Osteoblast (primary cell): Measurements from ENCODE around the gene PNKD. TPM values are rescaled to one million over a fixed set of nuclear protein-coding genes. Genes with fewer than 3 reads are reported as not detected.
"Not testable (repeated sequence)": the region's sequence is repeated elsewhere in the genome, so short reads cannot be mapped to it uniquely, and the experiment has no call there.

Experiments used
- DNase-seq: peaks from one replicate; pipeline ENCODE4 v3.0.0; 2011; ENCODE audit warnings: low spot score, mixed read lengths; ENCODE audit not compliant: insufficient read length; ENCODE audit errors: missing footprints
- H2AFZ ChIP-seq: 2 replicates; pipeline ENCODE4 v1.6.0; 2011; ENCODE audit warnings: mild to moderate bottlenecking, low read length
- H3K27ac ChIP-seq: 2 replicates; pipeline ENCODE4 v1.5.1; 2011; ENCODE audit warnings: mild to moderate bottlenecking, low read depth, low read length, moderate library complexity
- H3K27me3 ChIP-seq: 2 replicates; pipeline ENCODE4 v1.6.0; 2012; ENCODE audit warnings: mild to moderate bottlenecking, control low read depth, inconsistent platforms, low read length, moderate library complexity; ENCODE audit not compliant: insufficient read depth
- H3K36me3 ChIP-seq: 2 replicates; pipeline ENCODE4 v1.5.1; 2011; ENCODE audit warnings: mild to moderate bottlenecking, low read length, control low read depth, moderate library complexity; ENCODE audit not compliant: insufficient read depth
- H3K4me1 ChIP-seq: 2 replicates; pipeline ENCODE4 v1.5.1; 2011; ENCODE audit warnings: mild to moderate bottlenecking, low read length, control low read depth, moderate library complexity; ENCODE audit not compliant: insufficient read depth
- H3K4me2 ChIP-seq: 2 replicates; pipeline ENCODE4 v1.6.0; 2011; ENCODE audit warnings: mild to moderate bottlenecking, low read length; ENCODE audit not compliant: insufficient read depth
- H3K4me3 ChIP-seq: fragments of 200-600 bp; sonication (generic); 3 replicates; pipeline ENCODE4 v1.5.1; 2012; ENCODE audit warnings: mild to moderate bottlenecking, low read length, inconsistent platforms; ENCODE audit not compliant: insufficient read depth
- H3K79me2 ChIP-seq: 2 replicates; pipeline ENCODE4 v1.6.0; 2012; ENCODE audit warnings: mild to moderate bottlenecking, low read length, control low read depth, inconsistent platforms; ENCODE audit not compliant: insufficient read depth
- H3K9me3 ChIP-seq: 2 replicates; pipeline ENCODE4 v1.5.1; 2011; ENCODE audit warnings: low read depth, low read length, control low read depth
- H4K20me1 ChIP-seq: 2 replicates; pipeline ENCODE4 v1.6.0; 2012; ENCODE audit warnings: mild to moderate bottlenecking, low read length, control low read depth; ENCODE audit not compliant: insufficient read depth
- total RNA-seq: library from RNA; depleted of rRNA; stranded (reverse); fragments of >200 nt; gene quantifications from 2 replicates; pipeline ENCODE4 v1.2.3, GENCODE V29; 2012
- TF ChIP-seq, protein P1 (sequence below): IDR thresholded peaks from 2 replicates; pipeline ENCODE4 v1.5.1; 2011; ENCODE audit warnings: mild to moderate bottlenecking, low read depth, low read length, moderate library complexity; ENCODE audit errors: extremely low read depth

PNKD gene
- total RNA-seq, 1 donor, result 23.2 TPM

DNA sequence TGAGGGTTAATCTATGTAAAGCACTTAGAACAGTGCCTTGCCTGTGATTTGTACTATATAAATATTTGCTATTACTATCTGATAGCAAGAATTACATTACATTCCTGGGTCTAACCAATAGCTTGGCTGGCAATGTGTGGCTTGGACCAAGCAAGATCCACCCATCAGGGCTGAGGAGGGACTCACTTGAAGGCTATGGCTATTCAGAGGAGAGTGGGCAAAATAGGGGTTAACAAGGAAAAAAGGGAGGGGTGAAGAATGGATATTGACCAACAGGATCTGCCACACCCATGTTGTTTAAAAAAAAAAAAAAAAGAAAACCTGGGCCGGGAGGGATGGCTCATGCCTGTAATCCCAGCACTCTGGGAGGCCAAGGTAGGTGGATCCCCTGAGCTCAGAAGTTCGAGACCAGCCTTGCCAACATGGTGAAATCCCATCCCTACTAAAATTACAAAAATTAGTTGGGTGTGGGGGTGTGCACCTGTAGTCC lies 42.0 kb downstream of the PNKD start:
- Histone ChIP-seq H3K9me3 (no peaks in the 10 kb centered on the region), H4K20me1 (no peaks in the 10 kb centered on the region), H3K27ac (no peak overlapping the region), H3K4me1 (no peaks in the 10 kb centered on the region), H3K36me3 (no peaks in the 10 kb centered on the region), H3K79me2 (no peaks in the 10 kb centered on the region), H3K27me3 (no peaks in the 10 kb centered on the region), H3K4me3 (no peak overlapping the region), H3K4me2 (no peak overlapping the region), H2AFZ (no peak overlapping the region)
- DNase-seq, result no peak
- TF ChIP-seq, protein P1, sequence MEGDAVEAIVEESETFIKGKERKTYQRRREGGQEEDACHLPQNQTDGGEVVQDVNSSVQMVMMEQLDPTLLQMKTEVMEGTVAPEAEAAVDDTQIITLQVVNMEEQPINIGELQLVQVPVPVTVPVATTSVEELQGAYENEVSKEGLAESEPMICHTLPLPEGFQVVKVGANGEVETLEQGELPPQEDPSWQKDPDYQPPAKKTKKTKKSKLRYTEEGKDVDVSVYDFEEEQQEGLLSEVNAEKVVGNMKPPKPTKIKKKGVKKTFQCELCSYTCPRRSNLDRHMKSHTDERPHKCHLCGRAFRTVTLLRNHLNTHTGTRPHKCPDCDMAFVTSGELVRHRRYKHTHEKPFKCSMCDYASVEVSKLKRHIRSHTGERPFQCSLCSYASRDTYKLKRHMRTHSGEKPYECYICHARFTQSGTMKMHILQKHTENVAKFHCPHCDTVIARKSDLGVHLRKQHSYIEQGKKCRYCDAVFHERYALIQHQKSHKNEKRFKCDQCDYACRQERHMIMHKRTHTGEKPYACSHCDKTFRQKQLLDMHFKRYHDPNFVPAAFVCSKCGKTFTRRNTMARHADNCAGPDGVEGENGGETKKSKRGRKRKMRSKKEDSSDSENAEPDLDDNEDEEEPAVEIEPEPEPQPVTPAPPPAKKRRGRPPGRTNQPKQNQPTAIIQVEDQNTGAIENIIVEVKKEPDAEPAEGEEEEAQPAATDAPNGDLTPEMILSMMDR, result no peak

DNA sequence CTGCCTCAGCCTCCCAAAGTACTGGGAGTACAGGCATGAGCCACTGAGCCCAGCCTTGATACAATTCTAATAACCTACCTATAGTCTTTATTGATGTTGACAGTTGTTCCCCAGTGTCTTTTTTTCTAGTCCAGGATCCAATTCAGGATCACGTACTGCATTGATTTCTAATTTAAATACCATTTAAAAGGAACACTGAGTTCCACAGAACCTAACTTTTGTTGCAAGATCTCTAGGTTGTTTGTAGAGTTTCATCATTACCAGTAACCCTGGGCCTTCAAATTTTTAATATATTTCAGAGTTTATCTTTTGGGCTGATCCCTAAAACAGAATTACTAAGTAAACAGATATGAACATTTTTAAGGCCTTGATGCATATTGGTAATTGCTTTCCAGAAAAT lies 43.0 kb downstream of the PNKD start:
- Histone ChIP-seq H3K36me3 (no peaks in the 10 kb centered on the region), H3K9me3 (no peaks in the 10 kb centered on the region), H3K27me3 (no peaks in the 10 kb centered on the region), H2AFZ (no peak overlapping the region), H3K79me2 (no peaks in the 10 kb centered on the region), H3K27ac (no peak overlapping the region), H3K4me1 (no peaks in the 10 kb centered on the region), H3K4me2 (no peak overlapping the region), H3K4me3 (no peak overlapping the region), H4K20me1 (no peaks in the 10 kb centered on the region)
- peak; percentile 21 for DNase-seq
- TF ChIP-seq, protein P1, result no peak

DNA sequence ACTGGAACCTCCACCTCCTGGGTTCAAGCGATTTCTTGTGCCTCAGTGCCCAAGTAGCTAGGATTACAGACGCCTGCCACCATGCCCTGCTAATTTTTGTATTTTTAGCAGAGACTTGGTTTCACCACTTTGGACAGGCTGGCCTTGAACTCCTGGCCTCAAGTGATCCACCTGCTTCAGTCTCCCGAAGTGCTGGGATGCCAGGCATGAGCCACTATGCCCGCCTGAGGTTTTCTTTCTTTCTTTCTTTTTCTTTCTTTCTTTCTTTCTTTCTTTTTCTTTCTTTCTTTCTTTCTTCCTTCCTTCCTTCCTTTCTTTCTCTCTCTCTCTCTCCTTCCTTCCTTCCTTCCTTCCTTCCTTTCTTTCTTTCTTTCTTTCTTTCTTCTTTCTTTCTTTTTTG lies 44.4 kb downstream of the PNKD start:
- not testable (repeated sequence) for H3K4me2 ChIP-seq, H3K27ac ChIP-seq, H3K36me3 ChIP-seq, H3K4me3 ChIP-seq, H3K27me3 ChIP-seq, H2AFZ ChIP-seq, H4K20me1 ChIP-seq, DNase-seq, H3K79me2 ChIP-seq, H3K4me1 ChIP-seq, H3K9me3 ChIP-seq

DNA sequence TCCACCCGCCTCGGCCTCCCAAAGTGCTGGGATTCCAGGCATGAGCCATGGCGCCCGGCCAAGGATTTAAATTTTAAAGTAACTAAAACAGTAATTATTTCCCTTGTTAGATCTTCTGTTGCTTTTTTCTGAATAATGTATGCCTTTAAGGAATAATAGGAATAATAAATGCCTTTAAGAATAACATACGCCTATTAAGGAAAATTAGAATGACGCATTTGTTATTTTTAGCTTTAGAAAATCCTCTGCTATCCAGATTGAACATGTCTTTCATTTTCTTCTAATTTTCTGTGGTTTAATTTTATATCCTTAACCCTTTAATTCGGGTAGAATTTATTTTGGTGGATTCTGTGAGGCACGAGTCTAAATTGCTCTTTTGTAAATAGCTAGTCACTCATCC lies 45.1 kb downstream of the PNKD start:
- Histone ChIP-seq H2AFZ (no peak overlapping the region), H3K4me1 (no peaks in the 10 kb centered on the region), H3K4me3 (no peak overlapping the region), H3K4me2 (no peak overlapping the region), H4K20me1 (no peaks in the 10 kb centered on the region), H3K36me3 (no peaks in the 10 kb centered on the region), H3K27me3 (no peaks in the 10 kb centered on the region), H3K79me2 (no peaks in the 10 kb centered on the region), H3K27ac (no peak overlapping the region), H3K9me3 (no peaks in the 10 kb centered on the region)
- TF ChIP-seq, protein P1, result no peak
- no peak for DNase-seq
